ENCODE data around the gene SEPHS2. TPM values are rescaled to one million over a fixed set of nuclear protein-coding genes. Genes with fewer than 3 reads are reported as not detected.

SEPHS2 gene
- polyA plus RNA-seq, 1 donor from 2014 or later = 9.8 TPM

DNA sequence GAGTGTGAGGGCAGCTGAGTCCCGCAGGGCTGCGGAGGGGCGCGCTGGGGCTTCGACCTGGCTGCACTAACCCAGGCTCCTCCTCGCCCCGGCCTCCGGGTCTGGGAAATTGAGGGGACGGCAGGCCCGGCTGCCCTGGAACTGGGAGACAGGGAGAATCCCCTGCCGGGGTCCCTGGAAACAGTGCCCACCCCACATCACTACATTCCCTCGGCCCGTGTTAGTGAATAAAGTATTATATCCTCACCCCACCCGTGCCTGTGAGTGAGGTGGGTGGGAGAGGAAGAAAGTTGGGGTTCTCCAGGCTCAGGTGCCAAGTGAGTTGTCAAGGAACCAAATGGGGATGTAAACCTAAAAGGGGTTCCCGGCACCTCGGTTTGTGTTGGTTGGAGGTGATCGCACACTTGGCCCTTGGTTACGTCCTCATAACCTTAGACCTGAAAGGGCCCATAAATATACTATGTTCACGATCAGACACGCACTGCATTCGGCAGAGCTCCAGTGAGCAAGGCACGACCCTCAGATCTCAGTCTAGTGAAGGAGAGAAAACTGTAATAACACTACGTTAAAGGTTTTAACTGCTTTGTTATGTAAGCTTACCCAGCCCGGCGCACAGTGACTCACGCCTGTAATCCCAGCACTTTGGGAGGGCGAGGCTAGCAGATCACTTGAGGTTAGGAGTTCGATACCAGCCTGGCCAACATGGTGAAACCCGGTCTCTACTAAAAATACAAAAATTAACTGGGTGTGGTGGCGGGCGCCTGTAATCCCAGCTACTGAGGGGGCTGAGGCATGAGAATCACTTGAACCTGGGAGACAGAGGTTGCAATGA lies 27.1 kb downstream of the SEPHS2 start:
- Histone ChIP-seq H3K4me3 (ENCODE audit: low read length) (peak overlapping the region; percentile 71), H2AFZ (ENCODE audit: low read depth, low read length) (peak overlapping the region; percentile 45)

DNA sequence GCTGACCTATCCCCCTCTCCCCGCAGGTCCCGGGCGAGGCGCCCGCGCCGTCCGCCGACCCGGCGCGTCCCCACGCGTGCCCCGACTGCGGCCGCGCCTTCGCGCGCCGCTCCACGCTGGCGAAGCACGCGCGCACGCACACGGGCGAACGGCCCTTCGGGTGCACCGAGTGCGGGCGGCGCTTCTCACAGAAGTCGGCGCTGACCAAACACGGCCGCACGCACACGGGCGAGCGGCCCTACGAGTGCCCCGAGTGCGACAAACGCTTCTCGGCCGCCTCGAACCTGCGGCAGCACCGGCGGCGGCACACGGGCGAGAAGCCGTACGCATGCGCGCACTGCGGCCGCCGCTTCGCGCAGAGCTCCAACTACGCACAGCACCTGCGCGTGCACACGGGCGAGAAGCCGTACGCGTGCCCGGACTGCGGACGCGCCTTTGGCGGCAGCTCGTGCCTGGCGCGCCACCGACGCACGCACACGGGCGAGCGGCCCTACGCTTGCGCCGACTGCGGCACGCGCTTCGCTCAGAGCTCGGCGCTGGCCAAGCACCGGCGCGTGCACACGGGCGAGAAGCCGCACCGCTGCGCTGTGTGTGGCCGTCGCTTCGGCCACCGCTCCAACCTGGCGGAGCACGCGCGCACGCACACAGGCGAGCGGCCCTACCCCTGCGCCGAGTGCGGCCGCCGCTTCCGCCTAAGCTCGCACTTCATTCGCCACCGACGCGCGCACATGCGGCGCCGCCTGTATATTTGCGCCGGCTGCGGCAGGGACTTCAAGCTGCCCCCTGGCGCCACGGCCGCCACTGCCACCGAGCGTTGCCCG lies 27.9 kb downstream of the SEPHS2 start:
- peak overlapping the region; percentile 63 for H3K9ac ChIP-seq (ENCODE audit: low read length)
- TF ChIP-seq MXI1 (conservative IDR thresholded peaks at IDR 0.05; ENCODE audit: poor library complexity, severe bottlenecking) (peak; percentile 84), POLR2AphosphoS5 (IDR thresholded peaks at IDR 0.05) (peak; percentile 54), RAD21 (conservative IDR thresholded peaks at IDR 0.05) (peak; percentile 38), SMC3 (conservative IDR thresholded peaks at IDR 0.05; ENCODE audit: poor library complexity) (peak; percentile 54), TAF1 (IDR thresholded peaks at IDR 0.05; ENCODE audit: low read depth) (no peak)
- TF ChIP-seq, protein P1, sequence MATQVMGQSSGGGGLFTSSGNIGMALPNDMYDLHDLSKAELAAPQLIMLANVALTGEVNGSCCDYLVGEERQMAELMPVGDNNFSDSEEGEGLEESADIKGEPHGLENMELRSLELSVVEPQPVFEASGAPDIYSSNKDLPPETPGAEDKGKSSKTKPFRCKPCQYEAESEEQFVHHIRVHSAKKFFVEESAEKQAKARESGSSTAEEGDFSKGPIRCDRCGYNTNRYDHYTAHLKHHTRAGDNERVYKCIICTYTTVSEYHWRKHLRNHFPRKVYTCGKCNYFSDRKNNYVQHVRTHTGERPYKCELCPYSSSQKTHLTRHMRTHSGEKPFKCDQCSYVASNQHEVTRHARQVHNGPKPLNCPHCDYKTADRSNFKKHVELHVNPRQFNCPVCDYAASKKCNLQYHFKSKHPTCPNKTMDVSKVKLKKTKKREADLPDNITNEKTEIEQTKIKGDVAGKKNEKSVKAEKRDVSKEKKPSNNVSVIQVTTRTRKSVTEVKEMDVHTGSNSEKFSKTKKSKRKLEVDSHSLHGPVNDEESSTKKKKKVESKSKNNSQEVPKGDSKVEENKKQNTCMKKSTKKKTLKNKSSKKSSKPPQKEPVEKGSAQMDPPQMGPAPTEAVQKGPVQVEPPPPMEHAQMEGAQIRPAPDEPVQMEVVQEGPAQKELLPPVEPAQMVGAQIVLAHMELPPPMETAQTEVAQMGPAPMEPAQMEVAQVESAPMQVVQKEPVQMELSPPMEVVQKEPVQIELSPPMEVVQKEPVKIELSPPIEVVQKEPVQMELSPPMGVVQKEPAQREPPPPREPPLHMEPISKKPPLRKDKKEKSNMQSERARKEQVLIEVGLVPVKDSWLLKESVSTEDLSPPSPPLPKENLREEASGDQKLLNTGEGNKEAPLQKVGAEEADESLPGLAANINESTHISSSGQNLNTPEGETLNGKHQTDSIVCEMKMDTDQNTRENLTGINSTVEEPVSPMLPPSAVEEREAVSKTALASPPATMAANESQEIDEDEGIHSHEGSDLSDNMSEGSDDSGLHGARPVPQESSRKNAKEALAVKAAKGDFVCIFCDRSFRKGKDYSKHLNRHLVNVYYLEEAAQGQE (IDR thresholded peaks at IDR 0.05; ENCODE audit: borderline replicate concordance) = no peak
- TF ChIP-seq, protein P2, sequence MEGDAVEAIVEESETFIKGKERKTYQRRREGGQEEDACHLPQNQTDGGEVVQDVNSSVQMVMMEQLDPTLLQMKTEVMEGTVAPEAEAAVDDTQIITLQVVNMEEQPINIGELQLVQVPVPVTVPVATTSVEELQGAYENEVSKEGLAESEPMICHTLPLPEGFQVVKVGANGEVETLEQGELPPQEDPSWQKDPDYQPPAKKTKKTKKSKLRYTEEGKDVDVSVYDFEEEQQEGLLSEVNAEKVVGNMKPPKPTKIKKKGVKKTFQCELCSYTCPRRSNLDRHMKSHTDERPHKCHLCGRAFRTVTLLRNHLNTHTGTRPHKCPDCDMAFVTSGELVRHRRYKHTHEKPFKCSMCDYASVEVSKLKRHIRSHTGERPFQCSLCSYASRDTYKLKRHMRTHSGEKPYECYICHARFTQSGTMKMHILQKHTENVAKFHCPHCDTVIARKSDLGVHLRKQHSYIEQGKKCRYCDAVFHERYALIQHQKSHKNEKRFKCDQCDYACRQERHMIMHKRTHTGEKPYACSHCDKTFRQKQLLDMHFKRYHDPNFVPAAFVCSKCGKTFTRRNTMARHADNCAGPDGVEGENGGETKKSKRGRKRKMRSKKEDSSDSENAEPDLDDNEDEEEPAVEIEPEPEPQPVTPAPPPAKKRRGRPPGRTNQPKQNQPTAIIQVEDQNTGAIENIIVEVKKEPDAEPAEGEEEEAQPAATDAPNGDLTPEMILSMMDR (IDR thresholded peaks at IDR 0.05; ENCODE audit: poor library complexity, severe bottlenecking) = peak; percentile 40

More for the DNA sequence above, 27.1 kb downstream of the SEPHS2 start:
- H3F3A ChIP-seq (ENCODE audit: insufficient read depth, low read length, poor library complexity, severe bottlenecking) = peaks cover 2% of the 10 kb centered on the region
- no peaks in the 10 kb centered on the region for H3K9me3 ChIP-seq (ENCODE audit: low read length)
- TF ChIP-seq TAF1 (IDR thresholded peaks at IDR 0.05; ENCODE audit: low read depth) (no peak), RAD21 (conservative IDR thresholded peaks at IDR 0.05) (no peak), MXI1 (conservative IDR thresholded peaks at IDR 0.05; ENCODE audit: poor library complexity, severe bottlenecking) (no peak), EZH2 (IDR thresholded peaks at IDR 0.05; ENCODE audit: borderline replicate concordance, insufficient read depth, low read length, poor library complexity, severe bottlenecking) (no peak), EP300 (conservative IDR thresholded peaks at IDR 0.05; ENCODE audit: poor library complexity, severe bottlenecking) (no peak), POLR2AphosphoS5 (IDR thresholded peaks at IDR 0.05) (no peak), SMC3 (conservative IDR thresholded peaks at IDR 0.05; ENCODE audit: poor library complexity) (no peak)
- TF ChIP-seq, protein P1 (IDR thresholded peaks at IDR 0.05; ENCODE audit: borderline replicate concordance) = no peak
- TF ChIP-seq, protein P2 (IDR thresholded peaks at IDR 0.05; ENCODE audit: poor library complexity, severe bottlenecking) = no peak
- H3K79me2 ChIP-seq (replicated peaks; ENCODE audit: insufficient read depth, low read length) = no peaks in the 10 kb centered on the region
- H4K20me1 ChIP-seq (ENCODE audit: insufficient read depth) = no peaks in the 10 kb centered on the region
- no peaks in the 10 kb centered on the region for H3K9me2 ChIP-seq (ENCODE audit: insufficient read depth, low read length)
- no peaks in the 10 kb centered on the region for H3K27me3 ChIP-seq (ENCODE audit: insufficient read depth, low read depth, low read length)
- peak overlapping the region; percentile 10 for H3K4me2 ChIP-seq (ENCODE audit: low read length)
- H3K27ac ChIP-seq (ENCODE audit: low read length) = peak overlapping the region; percentile 59
- no peaks in the 10 kb centered on the region for H3K36me3 ChIP-seq (ENCODE audit: insufficient read depth, low read length)
- H3K9ac ChIP-seq (ENCODE audit: low read length) = peak overlapping the region; percentile 63

More for the DNA sequence above, 27.9 kb downstream of the SEPHS2 start:
- no peaks in the 10 kb centered on the region for H3K36me3 ChIP-seq (ENCODE audit: insufficient read depth, low read length)
- H4K20me1 ChIP-seq (ENCODE audit: insufficient read depth) = no peaks in the 10 kb centered on the region
- no peaks in the 10 kb centered on the region for H3K9me2 ChIP-seq (ENCODE audit: insufficient read depth, low read length)
- peak overlapping the region; percentile 71 for H3K4me3 ChIP-seq (ENCODE audit: low read length)
- peak overlapping the region; percentile 45 for H2AFZ ChIP-seq (ENCODE audit: low read depth, low read length)
- H3K27me3 ChIP-seq (ENCODE audit: insufficient read depth, low read depth, low read length) = no peaks in the 10 kb centered on the region
- peak overlapping the region; percentile 10 for H3K4me2 ChIP-seq (ENCODE audit: low read length)
- H3K27ac ChIP-seq (ENCODE audit: low read length) = peak overlapping the region; percentile 59
- peaks cover 2% of the 10 kb centered on the region for H3F3A ChIP-seq (ENCODE audit: insufficient read depth, low read length, poor library complexity, severe bottlenecking)
- H3K9me3 ChIP-seq (ENCODE audit: low read length) = no peaks in the 10 kb centered on the region
- H3K79me2 ChIP-seq (replicated peaks; ENCODE audit: insufficient read depth, low read length) = no peaks in the 10 kb centered on the region
